ENCODE data around the gene ZNF423. TPM values are rescaled to one million over a fixed set of nuclear protein-coding genes. Genes with fewer than 3 reads are reported as not detected.

The ZNF423 gene
- total and polyA plus RNA-seq, 10 donors, result 0.36 to 7.0 (median 3.7) TPM

DNA sequence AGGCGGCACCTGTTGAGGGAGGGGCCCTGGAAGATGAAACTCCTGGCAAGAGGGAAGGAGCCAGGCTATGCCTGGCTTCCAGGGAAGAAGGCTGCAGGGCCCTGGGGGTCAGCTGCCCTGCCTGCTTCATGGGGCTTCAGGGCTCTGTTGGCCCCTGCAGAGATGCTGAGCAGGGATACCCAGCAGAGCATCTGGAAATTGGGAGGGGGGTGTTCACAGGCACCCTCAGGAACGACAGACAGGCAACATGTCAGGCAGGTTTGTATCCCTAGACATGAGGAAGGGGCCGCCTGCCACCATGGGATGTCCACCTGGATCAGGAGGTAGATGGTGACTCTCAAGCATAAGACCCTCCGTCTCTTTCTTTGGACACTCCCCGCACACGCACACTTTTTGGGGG, 13.8 kb upstream of the ZNF423 start:
- WGBS, 5 donors, result 82 to 99% (median 88%) methylated on average over 5 to 6 of the region's 6 CpGs
- peaks cover 0 to 12% (median 0%) of the 10 kb centered on the region in 7 donors for H3K27me3 ChIP-seq (replicated peaks in 1 of 7)
- H3K27ac ChIP-seq, result no peak overlapping the region
- H3K9me3 ChIP-seq, result no peaks in the 10 kb centered on the region
- no peaks in the 10 kb centered on the region for H3K36me3 ChIP-seq
- TF ChIP-seq POLR2AphosphoS5 (IDR thresholded peaks at IDR 0.05) (no peak), POLR2A (IDR thresholded peaks at IDR 0.05) (no peak)
- TF ChIP-seq, protein P1, sequence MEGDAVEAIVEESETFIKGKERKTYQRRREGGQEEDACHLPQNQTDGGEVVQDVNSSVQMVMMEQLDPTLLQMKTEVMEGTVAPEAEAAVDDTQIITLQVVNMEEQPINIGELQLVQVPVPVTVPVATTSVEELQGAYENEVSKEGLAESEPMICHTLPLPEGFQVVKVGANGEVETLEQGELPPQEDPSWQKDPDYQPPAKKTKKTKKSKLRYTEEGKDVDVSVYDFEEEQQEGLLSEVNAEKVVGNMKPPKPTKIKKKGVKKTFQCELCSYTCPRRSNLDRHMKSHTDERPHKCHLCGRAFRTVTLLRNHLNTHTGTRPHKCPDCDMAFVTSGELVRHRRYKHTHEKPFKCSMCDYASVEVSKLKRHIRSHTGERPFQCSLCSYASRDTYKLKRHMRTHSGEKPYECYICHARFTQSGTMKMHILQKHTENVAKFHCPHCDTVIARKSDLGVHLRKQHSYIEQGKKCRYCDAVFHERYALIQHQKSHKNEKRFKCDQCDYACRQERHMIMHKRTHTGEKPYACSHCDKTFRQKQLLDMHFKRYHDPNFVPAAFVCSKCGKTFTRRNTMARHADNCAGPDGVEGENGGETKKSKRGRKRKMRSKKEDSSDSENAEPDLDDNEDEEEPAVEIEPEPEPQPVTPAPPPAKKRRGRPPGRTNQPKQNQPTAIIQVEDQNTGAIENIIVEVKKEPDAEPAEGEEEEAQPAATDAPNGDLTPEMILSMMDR (IDR thresholded peaks at IDR 0.05 in 8 of 11, conservative IDR thresholded peaks at IDR 0.05 in 3 of 11), result no peak
- intact Hi-C loops (cut with DNase I; ENCODE audit: low total_unique reads), result no loop called here
- no peak for DNase-seq
- no peak overlapping the region for H3K4me3 ChIP-seq
- no peaks in the 10 kb centered on the region for H3K4me1 ChIP-seq

DNA sequence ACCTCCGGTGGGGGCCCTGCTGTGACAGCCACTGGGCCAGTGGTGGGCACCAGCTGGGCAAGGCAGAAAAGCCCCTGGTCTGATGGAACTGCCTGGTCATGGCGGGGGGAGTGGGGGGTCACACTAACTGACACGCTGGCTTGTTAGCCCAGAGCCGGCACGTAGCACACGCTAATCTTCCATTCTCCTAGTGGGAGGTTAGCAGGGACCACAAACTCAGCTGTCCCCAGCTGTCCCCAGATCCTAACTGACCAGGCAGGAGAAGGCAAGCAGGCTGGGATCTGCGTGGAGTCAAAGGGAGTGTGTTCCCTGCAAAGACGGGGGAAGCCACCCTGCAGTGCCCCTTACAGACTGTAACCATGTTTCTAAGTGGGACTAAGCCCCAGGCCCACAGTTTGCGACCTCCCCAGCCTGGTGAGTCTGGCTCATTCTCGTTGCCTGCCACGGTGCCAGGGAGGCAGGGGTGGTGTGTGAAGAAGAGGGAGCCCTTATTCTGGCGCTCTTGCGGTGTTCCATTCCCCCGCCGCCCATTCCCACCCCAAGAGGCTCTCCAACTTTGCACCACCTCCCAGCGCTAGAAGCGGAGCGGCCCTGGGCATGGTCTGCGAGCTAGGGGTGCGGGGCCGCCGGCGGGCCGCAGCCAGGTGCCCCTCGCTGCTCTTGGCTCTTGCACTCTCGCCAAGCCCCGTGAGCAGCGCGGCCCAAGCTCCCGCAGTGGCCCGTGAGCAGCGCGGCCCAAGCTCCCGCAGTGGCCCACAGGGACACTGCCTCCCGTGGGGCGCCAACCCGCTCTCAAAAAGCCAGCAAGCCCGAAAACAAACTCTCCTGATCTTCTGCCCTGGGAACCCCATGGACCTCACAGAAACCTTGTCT, 12.1 kb upstream of the ZNF423 start:
- H3K9me3 ChIP-seq, result no peaks in the 10 kb centered on the region
- TF ChIP-seq, protein P1 (IDR thresholded peaks at IDR 0.05 in 8 of 11, conservative IDR thresholded peaks at IDR 0.05 in 3 of 11), result no peak
- TF ChIP-seq POLR2AphosphoS5 (IDR thresholded peaks at IDR 0.05) (no peak), POLR2A (IDR thresholded peaks at IDR 0.05) (no peak)
- peaks cover 0 to 12% (median 0%) of the 10 kb centered on the region in 7 donors for H3K27me3 ChIP-seq (replicated peaks in 1 of 7)
- no peaks in the 10 kb centered on the region for H3K4me1 ChIP-seq
- 78 to 91% (median 87%) methylated on average over 23 to 38 of the region's 38 CpGs for WGBS, 5 donors
- intact Hi-C loops (cut with DNase I; ENCODE audit: low total_unique reads), result no loop called here
- no peak overlapping the region for H3K27ac ChIP-seq
- H3K36me3 ChIP-seq, result no peaks in the 10 kb centered on the region
- H3K4me3 ChIP-seq, result no peak overlapping the region
- peak; percentile 58 for DNase-seq

DNA sequence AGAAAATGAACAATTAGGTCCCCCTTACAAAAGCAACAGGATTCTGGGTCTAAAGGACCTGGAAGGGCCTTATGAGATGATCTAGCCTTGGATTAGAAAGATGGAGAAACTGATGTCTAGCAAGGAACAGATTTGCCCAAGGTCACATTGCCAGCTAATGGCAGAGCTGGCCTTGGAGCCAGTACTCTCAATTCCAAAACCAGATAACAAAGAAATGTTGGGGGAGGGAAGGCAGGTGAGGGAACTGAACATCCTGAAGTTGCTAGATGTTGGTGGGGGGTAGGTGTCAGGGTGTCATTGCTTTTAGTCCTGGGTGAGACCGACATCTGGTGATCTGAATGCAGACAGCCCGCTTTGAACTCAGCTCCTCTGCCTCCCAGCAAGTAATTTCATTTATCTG, 11.3 kb upstream of the ZNF423 start:
- intact Hi-C loops (cut with DNase I; ENCODE audit: low total_unique reads), result no loop called here
- TF ChIP-seq POLR2AphosphoS5 (IDR thresholded peaks at IDR 0.05) (no peak), POLR2A (IDR thresholded peaks at IDR 0.05) (no peak)
- TF ChIP-seq, protein P1 (IDR thresholded peaks at IDR 0.05 in 8 of 11, conservative IDR thresholded peaks at IDR 0.05 in 3 of 11), result no peak
- 88 to 94% (median 89%) methylated on average over 2 of the region's 2 CpGs for WGBS, 5 donors

DNA sequence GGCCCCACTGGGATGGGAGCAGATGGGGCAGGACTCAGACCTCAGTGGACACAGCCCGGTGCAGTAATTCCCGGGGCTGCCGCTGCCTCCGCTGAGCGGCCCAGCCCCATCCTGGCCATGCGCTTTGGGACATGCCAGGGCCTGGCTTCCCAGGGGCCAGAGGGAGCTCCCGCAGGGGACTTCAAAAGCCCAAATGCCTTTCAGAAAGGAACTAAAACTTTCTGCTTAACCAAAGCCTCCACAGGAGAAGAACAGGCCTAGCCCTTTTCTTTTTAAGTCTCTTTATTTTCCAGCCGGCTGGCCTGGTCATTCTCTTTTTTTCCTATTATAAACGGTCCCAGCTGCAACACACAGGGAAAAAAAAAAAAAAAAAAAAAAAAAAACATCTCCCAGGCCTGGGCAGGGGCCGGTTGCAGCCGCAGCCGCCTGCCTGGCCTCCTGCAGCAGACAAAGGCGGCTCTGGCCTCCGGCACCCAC, 10.7 kb upstream of the ZNF423 start:
- WGBS, 5 donors, result 78 to 91% (median 88%) methylated on average over 11 to 14 of the region's 14 CpGs
- H3K27me3 ChIP-seq (replicated peaks in 1 of 7), result peaks cover 0 to 13% (median 0%) of the 10 kb centered on the region in 7 donors
- intact Hi-C loops (cut with DNase I; ENCODE audit: low total_unique reads), result no loop called here
- TF ChIP-seq POLR2A (IDR thresholded peaks at IDR 0.05) (no peak), POLR2AphosphoS5 (IDR thresholded peaks at IDR 0.05) (no peak)
- TF ChIP-seq, protein P1 (IDR thresholded peaks at IDR 0.05 in 8 of 11, conservative IDR thresholded peaks at IDR 0.05 in 3 of 11), result no peak
- H3K4me1 ChIP-seq, result no peaks in the 10 kb centered on the region
- H3K27ac ChIP-seq, result no peak overlapping the region
- DNase-seq, result no peak
- H3K9me3 ChIP-seq, result no peaks in the 10 kb centered on the region
- H3K4me3 ChIP-seq, result no peak overlapping the region
- H3K36me3 ChIP-seq, result no peaks in the 10 kb centered on the region

More for the DNA sequence above, 11.3 kb upstream of the ZNF423 start:
- Histone ChIP-seq H3K27ac (no peak overlapping the region), H3K4me1 (no peaks in the 10 kb centered on the region), H3K27me3 (replicated peaks in 1 of 7) (peaks cover 0 to 12% (median 0%) of the 10 kb centered on the region in 7 donors), H3K9me3 (no peaks in the 10 kb centered on the region), H3K4me3 (no peak overlapping the region), H3K36me3 (no peaks in the 10 kb centered on the region)
- DNase-seq, result no peak
